HG03432 (cell line): ENCODE data around the gene TTC23.

ENCODE experiments used
- ATAC-seq: cut with Tn5 transposase; IDR thresholded peaks from one replicate; pipeline ENCODE4 v1.9.1; 2021; ENCODE audit warnings: mild to moderate bottlenecking, moderate library complexity; ENCODE audit not compliant: unreplicated experiment

The TTC23 gene

DNA sequence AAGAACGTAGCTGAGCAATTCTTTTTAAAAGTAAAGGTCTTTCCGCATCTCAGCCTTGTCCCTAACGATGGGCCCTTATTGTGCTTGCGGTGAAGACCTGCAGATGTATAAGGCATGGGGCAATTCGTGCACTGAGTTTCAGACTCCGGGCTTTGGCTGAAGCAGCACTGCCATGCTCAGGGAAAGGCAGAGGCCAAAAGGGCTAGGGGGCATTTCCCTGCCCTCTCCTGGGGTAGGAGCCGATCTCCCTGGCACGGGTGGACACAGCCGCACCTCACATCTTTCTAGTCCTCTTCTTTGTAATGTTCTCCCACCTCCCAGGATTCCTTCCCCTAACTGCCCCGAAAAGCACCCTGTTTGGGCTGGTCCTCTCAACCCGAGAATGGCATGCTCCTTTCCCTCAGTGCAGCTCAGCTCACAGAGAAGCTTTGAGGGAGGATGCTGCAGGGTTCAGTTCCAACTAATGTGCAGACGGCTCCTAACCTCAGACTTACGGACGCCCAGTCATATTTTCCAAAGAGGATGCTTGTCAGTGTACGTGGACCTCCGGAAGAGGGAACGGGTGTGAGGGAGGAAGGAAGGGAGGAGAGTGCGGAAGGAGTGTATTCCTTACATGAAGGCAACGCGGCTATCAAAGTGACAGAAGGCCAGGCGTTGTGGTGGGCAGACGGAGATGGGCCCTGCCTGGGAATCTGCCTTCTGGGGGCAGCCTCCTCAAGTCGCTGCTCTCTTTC lies 83.3 kb downstream of the TTC23 start:
- ATAC-seq: no peak

- ATAC-seq: no peak
Observed at GRCh38 chr15:99165020-99165790, 84.2 kb downstream of the TTC23 start.

- ATAC-seq: no peak
Observed at GRCh38 chr15:99164119-99164518, 85.3 kb downstream of the TTC23 start.

- no peak for ATAC-seq
Observed at GRCh38 chr15:99163271-99164062, 85.9 kb downstream of the TTC23 start.

- no peak for ATAC-seq
Observed at GRCh38 chr15:99158626-99159412, 90.6 kb downstream of the TTC23 start.

DNA sequence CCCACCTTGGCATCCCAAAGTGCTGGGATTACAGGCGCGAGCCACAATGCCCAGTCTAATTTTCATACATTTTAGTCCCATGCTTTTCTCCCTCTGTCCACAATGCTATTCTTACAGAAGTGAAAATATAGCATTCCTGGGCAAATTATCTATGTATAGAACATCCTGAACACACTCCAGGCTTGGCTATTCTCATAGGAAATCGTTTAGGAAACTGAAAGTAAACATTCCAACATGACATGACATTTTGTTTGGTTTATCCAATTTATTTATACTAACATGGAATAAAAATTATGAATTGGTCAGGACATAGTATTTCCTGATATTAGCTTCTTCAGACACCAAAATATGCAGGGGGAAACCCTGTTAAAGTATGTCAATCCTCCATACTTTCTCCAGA lies 91.9 kb downstream of the TTC23 start:
- ATAC-seq: no peak

DNA sequence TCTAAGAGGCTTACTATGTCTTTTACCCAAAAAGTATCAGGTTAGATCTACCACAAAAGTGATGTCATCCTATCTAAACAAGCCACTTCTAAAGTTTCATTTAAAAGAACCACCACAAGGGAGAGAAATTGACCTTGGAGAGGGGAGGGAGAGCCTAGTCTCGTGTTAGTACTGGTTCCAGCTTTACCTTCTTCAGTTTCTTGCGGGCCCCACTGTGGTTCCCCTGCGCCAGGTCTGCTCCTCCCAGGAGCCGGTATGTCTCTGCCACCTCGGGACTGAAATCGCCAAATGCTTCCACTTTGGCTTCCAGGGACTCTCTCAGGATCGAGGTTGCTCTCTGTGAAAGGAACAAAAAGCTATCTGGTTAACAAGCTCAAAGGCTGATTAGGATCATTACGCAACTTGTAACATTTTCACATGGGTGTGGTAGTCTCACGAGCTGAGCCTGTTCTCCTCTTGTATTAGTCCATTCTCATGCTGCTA lies 93.4 kb downstream of the TTC23 start:
- no peak for ATAC-seq

DNA sequence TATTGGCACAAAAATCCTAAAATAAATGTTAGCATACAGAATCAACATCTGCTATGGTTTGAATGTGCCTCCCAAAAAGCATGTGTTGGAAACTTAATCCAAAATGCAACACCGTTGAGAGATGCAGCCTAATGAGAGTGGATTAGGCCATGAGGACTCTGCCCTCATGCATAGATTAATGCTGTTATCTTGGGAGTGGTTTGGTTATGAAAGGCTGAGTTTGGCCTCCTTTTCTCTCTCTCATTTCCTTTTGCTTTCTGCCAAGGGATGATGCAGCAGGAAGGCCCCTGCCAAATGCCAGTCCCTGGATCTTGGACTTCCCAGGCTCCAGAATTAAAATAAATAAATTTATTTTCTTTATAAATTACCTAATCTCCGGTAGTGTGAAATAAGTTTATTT lies 95.1 kb downstream of the TTC23 start:
- ATAC-seq: no peak

DNA sequence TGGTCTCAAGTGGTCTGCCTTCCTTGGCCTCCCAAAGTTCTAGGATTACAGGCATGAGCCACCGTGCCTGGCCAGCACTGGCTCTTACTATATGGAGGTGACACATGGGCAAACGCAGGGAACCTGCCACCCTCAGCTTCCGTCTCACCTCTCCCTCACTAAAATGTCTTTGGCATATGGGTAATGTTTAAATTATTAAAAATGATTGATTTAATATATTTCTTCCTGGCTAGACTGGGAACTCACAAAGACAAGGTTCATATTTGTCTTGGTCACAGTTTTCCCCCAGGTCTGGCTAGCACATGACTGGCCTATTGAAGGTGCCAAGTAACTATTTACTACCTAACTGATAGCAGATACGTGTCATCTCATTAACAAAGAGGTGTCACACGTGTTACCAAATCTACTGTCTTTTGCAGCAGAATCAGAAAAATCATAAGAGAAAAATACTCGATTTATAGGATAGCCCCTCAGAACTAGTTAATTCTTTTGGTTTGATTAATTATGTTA lies 96.3 kb downstream of the TTC23 start:
- no peak for ATAC-seq

DNA sequence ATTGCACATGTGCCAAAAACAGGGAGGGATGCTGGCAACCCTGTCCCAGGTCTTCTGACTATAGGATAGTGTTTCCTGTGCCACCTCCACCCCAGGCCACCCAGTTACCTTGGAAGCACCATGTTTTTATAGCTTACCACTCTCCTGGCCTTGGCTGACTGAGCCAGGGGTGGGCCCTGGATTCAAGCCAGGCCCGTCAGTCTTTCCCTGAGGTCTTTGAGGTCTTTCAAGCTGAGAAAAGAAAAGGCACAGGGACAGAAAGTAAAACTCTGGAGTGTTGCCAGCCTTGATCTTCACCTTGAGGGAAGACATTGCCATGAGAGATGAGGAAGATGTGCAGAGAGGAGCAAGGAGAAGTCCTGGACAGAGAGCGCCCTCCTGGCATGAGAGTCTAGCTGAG lies 98.2 kb downstream of the TTC23 start:
- no peak for ATAC-seq

GRCh38 chr15:99149366-99149765 lies 100.0 kb downstream of the TTC23 start:
- ATAC-seq: no peak

- no peak for ATAC-seq
Observed at GRCh38 chr15:99148851-99149276, 100.5 kb downstream of the TTC23 start.

- no peak for ATAC-seq
Observed at GRCh38 chr15:99146661-99147060, 102.7 kb downstream of the TTC23 start.

- no peak for ATAC-seq
Observed at GRCh38 chr15:99145778-99146177, 103.6 kb downstream of the TTC23 start.

DNA sequence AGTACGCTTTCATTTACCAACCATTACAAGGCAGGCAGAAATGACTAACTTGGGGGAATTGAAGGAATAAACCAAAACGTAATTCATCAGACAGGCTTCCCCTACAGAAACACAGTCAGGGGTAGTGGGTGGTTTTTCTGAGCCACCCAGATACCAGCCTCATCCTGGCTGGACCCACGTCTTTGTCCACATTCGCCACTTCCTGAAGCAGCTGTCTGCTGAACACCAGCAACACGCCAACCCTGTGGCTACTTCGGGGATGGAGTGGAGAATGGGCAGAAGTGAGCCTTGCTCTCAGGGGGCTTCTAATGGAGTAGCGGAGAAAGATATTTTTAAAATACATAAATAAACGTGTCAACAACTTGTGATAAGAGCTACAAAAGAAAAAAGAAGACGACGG lies 104.4 kb downstream of the TTC23 start:
- ATAC-seq: no peak

GRCh38 chr15:99143655-99144610 lies 105.4 kb downstream of the TTC23 start:
- no peak for ATAC-seq

GRCh38 chr15:99143242-99143641 lies 106.1 kb downstream of the TTC23 start:
- ATAC-seq: no peak

- no peak for ATAC-seq
Observed at GRCh38 chr15:99142562-99142961, 106.8 kb downstream of the TTC23 start.

DNA sequence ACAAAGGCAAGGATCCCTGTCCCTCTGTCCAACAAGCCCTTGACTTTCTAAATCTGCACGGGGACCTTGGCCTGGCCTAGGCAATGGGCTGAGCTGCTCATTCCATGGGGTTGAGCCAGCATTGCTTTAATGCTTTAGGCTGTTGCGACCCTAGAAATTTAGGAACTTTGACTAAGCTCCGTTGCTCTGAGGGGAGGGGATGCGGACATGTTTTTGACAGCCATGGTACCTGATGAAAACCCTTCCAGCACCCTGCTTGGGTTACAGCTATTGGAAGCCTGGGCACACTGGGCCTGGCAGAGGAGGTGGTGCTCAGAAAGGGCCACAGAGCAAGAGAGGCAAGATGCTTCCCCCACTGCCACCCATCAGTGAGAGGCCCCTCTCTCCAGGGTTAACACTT lies 107.4 kb downstream of the TTC23 start:
- no peak for ATAC-seq
